H1 (cell line): ENCODE data around the gene OGN. TPM values are rescaled to one million over a fixed set of nuclear protein-coding genes. Genes with fewer than 3 reads are reported as not detected.

Source experiments
- CTCF ChIA-PET: fragments of 300-600 bp; sonication (Branson Sonifier 250); formaldehyde crosslinking; loops from one replicate; lab custom pipeline; 2021; ENCODE audit not compliant: partially characterized antibody; lab: Charles Lee
- POLR2A ChIA-PET: fragments of 300-600 bp; sonication (Branson Sonifier 250); formaldehyde crosslinking; loops from one replicate; lab custom pipeline; 2021; ENCODE audit warnings: inconsistent platforms; ENCODE audit not compliant: partially characterized antibody; lab: Charles Lee
- DNase-seq, 2 experiments: peaks; one replicate each; pipeline versions ENCODE4 v3.0.0 to v3.0.0-alpha.2; 2010 to 2022; ENCODE audit warnings: low spot score in 2 of 2, low read depth in 1 of 2, mixed read lengths in 1 of 2
- FAIRE-seq: peaks from 2 replicates; lab custom pipeline; 2011; peaks lifted over from hg19 to GRCh38; lab: Jason Lieb, UNC
- H2AFZ ChIP-seq: 2 replicates; pipeline ENCODE4 v1.8.1; 2012; ENCODE audit warnings: low read length, inconsistent platforms
- H2AK5ac ChIP-seq: 2 replicates; pipeline ENCODE4 v1.6.1; 2013; ENCODE audit warnings: low read depth, low read length
- H2BK120ac ChIP-seq: replicated peaks from 2 replicates; pipeline ENCODE3; 2013; ENCODE audit warnings: low read depth, low read length, inconsistent platforms
- H2BK12ac ChIP-seq: 2 replicates; pipeline ENCODE4 v1.6.1; 2013; ENCODE audit warnings: low read depth, low read length
- H2BK15ac ChIP-seq: 2 replicates; pipeline ENCODE4 v1.6.1; 2013; ENCODE audit warnings: low read length
- H2BK20ac ChIP-seq: 2 replicates; pipeline ENCODE4 v1.6.1; 2013; ENCODE audit warnings: low read length
- H2BK5ac ChIP-seq: 2 replicates; pipeline ENCODE4 v1.6.1; 2013; ENCODE audit warnings: low read depth, low read length
- H3K14ac ChIP-seq: 2 replicates; pipeline ENCODE4 v1.6.1; 2013; ENCODE audit warnings: inconsistent platforms; ENCODE audit not compliant: insufficient read length
- H3K18ac ChIP-seq: 2 replicates; pipeline ENCODE4 v1.6.1; 2013; ENCODE audit warnings: low read length; ENCODE audit errors: extremely low read depth
- H3K23ac ChIP-seq: 2 replicates; pipeline ENCODE4 v1.6.1; 2013; ENCODE audit warnings: inconsistent platforms; ENCODE audit not compliant: insufficient read length
- H3K23me2 ChIP-seq: 2 replicates; pipeline ENCODE4 v1.6.1; 2013; ENCODE audit warnings: low read depth, low read length
- H3K27ac ChIP-seq: 2 replicates; pipeline ENCODE4 v1.6.1; 2011; ENCODE audit warnings: low read depth, low read length, inconsistent platforms
- H3K27me3 ChIP-seq, 4 experiments: replicated peaks in 1 of 4; 1 replicate in 1 of 4; 2 replicates in 3 of 4; pipeline versions ENCODE4 v1.6.1 to v1.8.1; 2011 to 2013; ENCODE audit warnings: low read length in 3 of 4, mild to moderate bottlenecking in 3 of 4, inconsistent platforms in 2 of 4, mixed read lengths in 2 of 4, moderate library complexity in 1 of 4; ENCODE audit not compliant: control insufficient read depth in 3 of 4, insufficient read depth in 3 of 4; ENCODE audit errors: extremely low read depth in 1 of 4
- H3K36me3 ChIP-seq, 4 experiments: 2 replicates each; pipeline versions ENCODE4 v1.6.1 to v1.8.1; 2011 to 2013; ENCODE audit warnings: mild to moderate bottlenecking in 4 of 4, low read length in 3 of 4, moderate library complexity in 2 of 4, control low read depth in 1 of 4, inconsistent platforms in 1 of 4; ENCODE audit not compliant: insufficient read depth in 4 of 4, control insufficient read depth in 2 of 4
- H3K4ac ChIP-seq: replicated peaks from 2 replicates; pipeline ENCODE3; 2013; ENCODE audit warnings: low read length, low read depth, mixed read lengths, inconsistent platforms; ENCODE audit not compliant: insufficient read length
- H3K4me1 ChIP-seq, 4 experiments: replicated peaks in 1 of 4; 1 replicate in 1 of 4; 2 replicates in 3 of 4; pipeline versions ENCODE4 v1.6.1 to v1.8.1; 2011 to 2013; ENCODE audit warnings: low read length in 3 of 4, inconsistent platforms in 2 of 4, mixed read lengths in 1 of 4; ENCODE audit not compliant: insufficient read depth in 4 of 4, control insufficient read depth in 3 of 4
- H3K4me2 ChIP-seq, 2 experiments: 2 replicates each; pipeline versions ENCODE4 v1.6.1 to v1.8.1; 2011 to 2013; ENCODE audit warnings: low read depth in 2 of 2, low read length in 2 of 2, control low read depth in 1 of 2, inconsistent platforms in 1 of 2, mild to moderate bottlenecking in 1 of 2; ENCODE audit not compliant: insufficient read depth in 1 of 2
- H3K4me3 ChIP-seq, 4 experiments: fragments of 200-600, 300-600 bp in 1 of 4; sonication (generic), shearing (Covaris generic), sonication (Bioruptor Twin) in 1 of 4; 2 replicates each; pipeline versions ENCODE4 v1.5.1 to v1.8.1; 2011 to 2016; ENCODE audit warnings: low read length in 4 of 4, low read depth in 3 of 4, control low read depth in 2 of 4, inconsistent platforms in 2 of 4, mild to moderate bottlenecking in 2 of 4, mixed read lengths in 1 of 4, moderate library complexity in 1 of 4; ENCODE audit not compliant: insufficient read depth in 2 of 4; ENCODE audit errors: extremely low read depth in 1 of 4
- H3K56ac ChIP-seq: replicated peaks from 2 replicates; pipeline ENCODE3; 2013; ENCODE audit warnings: low read depth, mild to moderate bottlenecking, mixed read lengths, low read length, inconsistent platforms; ENCODE audit not compliant: insufficient read length
- H3K79me1 ChIP-seq: 2 replicates; pipeline ENCODE4 v1.6.1; 2013; ENCODE audit warnings: low read depth, low read length, control low read depth
- H3K79me2 ChIP-seq, 2 experiments: 2 replicates each; pipeline versions ENCODE4 v1.6.1 to v1.8.1; 2012 to 2013; ENCODE audit warnings: low read length in 2 of 2, mild to moderate bottlenecking in 2 of 2, inconsistent platforms in 1 of 2; ENCODE audit not compliant: insufficient read depth in 2 of 2, control insufficient read depth in 1 of 2
- H3K9ac ChIP-seq, 4 experiments: replicated peaks in 1 of 4; 1 replicate in 1 of 4; 2 replicates in 3 of 4; pipeline versions ENCODE4 v1.6.1 to v1.8.1; 2011 to 2013; ENCODE audit warnings: low read depth in 3 of 4, low read length in 3 of 4, control low read depth in 2 of 4, mild to moderate bottlenecking in 2 of 4, moderate library complexity in 2 of 4, inconsistent platforms in 1 of 4; ENCODE audit errors: extremely low read depth in 1 of 4
- H3K9me3 ChIP-seq, 2 experiments: 2 replicates each; pipeline versions ENCODE4 v1.6.1 to v1.8.1; 2012 to 2013; ENCODE audit warnings: mild to moderate bottlenecking in 2 of 2, moderate library complexity in 2 of 2, control low read depth in 1 of 2, inconsistent platforms in 1 of 2, low read depth in 1 of 2, low read length in 1 of 2, mixed read lengths in 1 of 2; ENCODE audit not compliant: insufficient read depth in 2 of 2
- H4K20me1 ChIP-seq, 2 experiments: replicated peaks in 1 of 2; 2 replicates each; pipeline versions ENCODE3 to v1.8.1; 2011 to 2013; ENCODE audit warnings: inconsistent platforms in 2 of 2, low read length in 2 of 2, mild to moderate bottlenecking in 1 of 2; ENCODE audit not compliant: insufficient read depth in 2 of 2, control insufficient read depth in 1 of 2
- H4K5ac ChIP-seq: 2 replicates; pipeline ENCODE4 v1.6.1; 2013; ENCODE audit warnings: low read length, low read depth, mixed read lengths, inconsistent platforms; ENCODE audit not compliant: insufficient read length
- H4K8ac ChIP-seq: 2 replicates; pipeline ENCODE4 v1.8.0; 2013; ENCODE audit warnings: mild to moderate bottlenecking, moderate library complexity, low read length, inconsistent platforms; ENCODE audit not compliant: insufficient read depth; ENCODE audit errors: extremely low read depth
- H4K91ac ChIP-seq: replicated peaks from 2 replicates; pipeline ENCODE3; 2013; ENCODE audit warnings: low read length, mixed read lengths, inconsistent platforms; ENCODE audit not compliant: insufficient read length
- JUND ChIP-seq: IDR thresholded peaks from 2 replicates; pipeline ENCODE4 v1.6.1; 2011; ENCODE audit warnings: mild to moderate bottlenecking, improper control_type of control experiment, low read length
- WGBS, 2 experiments: shearing (Covaris generic) in 1 of 2; methylation state at CpG; one replicate each; pipeline versions ENCODE4 v1.1.6 to v1.1.7; 2013 to 2015; ENCODE audit warnings: low lambda C conversion rate in 2 of 2, mixed read lengths in 2 of 2, inconsistent platforms in 1 of 2, low coverage in 1 of 2, missing lambda C conversion rate in 1 of 2; ENCODE audit not compliant: insufficient replicate concordance in 2 of 2, insufficient coverage in 1 of 2, insufficient read length in 1 of 2; ENCODE audit errors: extremely low coverage in 1 of 2, missing lambda C conversion rate in 1 of 2; 5-methylcytosine and 5-hydroxymethylcytosine counted together
- polyA plus RNA-seq, 7 experiments: library from polyadenylated mRNA; depleted of rRNA in 3 of 7; stranded (reverse) in 5 of 7; unstranded in 2 of 7; fragments of >200 nt in 5 of 7; fragments of 200-250 nt in 2 of 7; gene quantifications; 1 replicate in 5 of 7; 2 replicates in 1 of 7; 4 replicates in 1 of 7; pipeline versions ENCODE4 v1.2.1 to v1.2.3, GENCODE V29; 2011 to 2013; ENCODE audit warnings: missing spikeins in 2 of 7, mixed read lengths in 2 of 7
- total RNA-seq: library from RNA; stranded (reverse); fragmentation: NEBNext Ultra II Directional; extraction: Animal tissue kit (Norgen Biotek cat#: 25700); gene quantifications from 2 replicates; pipeline ENCODE4 v1.2.1, GENCODE V29; 2021

Gene OGN
- total and polyA plus RNA-seq, 2 of the 8 experiments (the other 6 are each of a cell fraction or from before 2014, with no cell fraction given) = not detected

DNA sequence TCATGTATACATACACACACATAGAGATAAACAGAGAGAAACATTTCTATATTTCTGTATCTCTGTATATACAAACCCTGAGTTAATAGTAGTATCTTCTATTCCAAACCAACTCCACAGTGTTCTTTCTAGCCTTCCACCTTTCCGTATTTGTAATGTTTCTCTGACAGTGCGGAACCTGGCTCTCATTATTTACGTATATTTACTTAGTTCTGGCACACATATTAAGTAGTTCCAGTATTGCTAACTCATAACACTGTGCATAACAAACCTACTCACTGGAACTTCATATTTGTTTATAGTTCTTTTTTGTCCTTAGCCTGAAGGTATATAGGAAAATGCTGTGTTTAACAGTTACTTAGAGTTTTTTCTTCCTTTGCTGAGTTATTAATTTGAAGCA, 6.5 kb downstream of the OGN start:
- Histone ChIP-seq H3K79me1 (no peaks in the 10 kb centered on the region), H2AK5ac (no peak overlapping the region), H2BK5ac (no peak overlapping the region), H2BK120ac (no peak overlapping the region), H3K4me2 (no peak overlapping the region), H3K14ac (no peak overlapping the region), H3K23ac (no peak overlapping the region), H3K56ac (no peak overlapping the region), H4K91ac (no peak overlapping the region), H2BK12ac (no peak overlapping the region), H3K79me2 (no peaks in the 10 kb centered on the region), H3K18ac (no peak overlapping the region), H3K9ac (no peak overlapping the region), H4K8ac (no peak overlapping the region), H3K4me3 (no peak overlapping the region), H3K9me3 (no peaks in the 10 kb centered on the region), H3K4me1 (no peaks in the 10 kb centered on the region), H2BK20ac (no peak overlapping the region), H3K27me3 (no peaks in the 10 kb centered on the region), H3K4ac (no peak overlapping the region), H2BK15ac (no peak overlapping the region), H4K20me1 (no peaks in the 10 kb centered on the region), H3K36me3 (no peaks in the 10 kb centered on the region), H3K27ac (no peak overlapping the region), H2AFZ (no peak overlapping the region), H4K5ac (no peak overlapping the region), H3K23me2 (no peaks in the 10 kb centered on the region)
- WGBS, 2 experiments = 94% methylated on average over 3 of the region's 3 CpGs; no CpG with 5 or more reads in 1 of the 2 experiments
- FAIRE-seq (no peak), DNase-seq (no peak)
- no peak for TF ChIP-seq JUND
- POLR2A ChIA-PET = no interaction called here
- CTCF ChIA-PET = no interaction called here
